AG04450 (cell line): ENCODE results near the gene ATXN1. TPM values are rescaled to one million over a fixed set of nuclear protein-coding genes. Genes with fewer than 3 reads are reported as not detected.

Experiments
- CTCF ChIA-PET: fragments of 300-600, 350-600 bp; formaldehyde crosslinking; extraction: SDS; loops from one replicate; lab custom pipeline; 2022; ENCODE audit warnings: antibody characterized with exemption, inconsistent platforms; lab: Charles Lee
- POLR2A ChIA-PET: fragments of 350-600 bp; formaldehyde crosslinking; extraction: SDS; loops from one replicate; lab custom pipeline; 2021; ENCODE audit warnings: antibody characterized with exemption, inconsistent platforms; lab: Yijun Ruan, JAX
- DNase-seq: peaks from one replicate; pipeline ENCODE4 v3.0.0-alpha.2; 2011; ENCODE audit warnings: low read depth, low spot score
- H3K27ac ChIP-seq: one replicate; pipeline ENCODE4 v1.5.1; 2012; ENCODE audit warnings: low read depth, low read length, control low read depth
- H3K27me3 ChIP-seq: one replicate; pipeline ENCODE4 v1.6.0; 2012; ENCODE audit warnings: low read length; ENCODE audit not compliant: control insufficient read depth, insufficient read depth
- H3K4me3 ChIP-seq: 2 replicates; pipeline ENCODE4 v1.5.1; 2011; ENCODE audit warnings: mild to moderate bottlenecking, low read depth, low read length, control low read depth
- H3K9me3 ChIP-seq: 2 replicates; pipeline ENCODE4 v1.5.1; 2012; ENCODE audit warnings: low read length; ENCODE audit not compliant: control insufficient read depth, insufficient read depth
- CTCF ChIP-seq: IDR thresholded peaks from 2 replicates; pipeline ENCODE4 v1.5.1; 2011; ENCODE audit warnings: low read depth, low read length, control low read depth, inconsistent platforms
- polyA plus RNA-seq: library from polyadenylated mRNA; depleted of rRNA; stranded (reverse); fragments of >200 nt; gene quantifications from 2 replicates; pipeline ENCODE4 v1.2.3, GENCODE V29; 2011

The ATXN1 gene
- polyA plus RNA-seq, 1 experiment = 12.6 TPM

- Histone ChIP-seq H3K27me3 (no peaks in the 10 kb centered on the region), H3K4me3 (no peak overlapping the region), H3K9me3 (no peaks in the 10 kb centered on the region), H3K27ac (no peak overlapping the region)
- no peak for TF ChIP-seq CTCF
- POLR2A ChIA-PET = interaction anchor here (0.5 kb wide), 1 partner anchor 41 kb away, joined by 3 read pairs; no protein-coding TSS in a partner anchor
- CTCF ChIA-PET = interaction anchor here (0.6 kb wide), 1 partner anchor 45 kb away, joined by 3 read pairs; no protein-coding TSS in a partner anchor
- no peak for DNase-seq
These were observed 42.9 kb downstream of the ATXN1 start for GRCh38 chr6:16718356-16718755.

- H3K4me3 ChIP-seq = no peak overlapping the region
- H3K9me3 ChIP-seq = no peaks in the 10 kb centered on the region
- H3K27ac ChIP-seq = no peak overlapping the region
- POLR2A ChIA-PET = no interaction called here
- no peaks in the 10 kb centered on the region for H3K27me3 ChIP-seq
- CTCF ChIA-PET = no interaction called here
- TF ChIP-seq CTCF = no peak
- no peak for DNase-seq
These were observed 43.9 kb downstream of the ATXN1 start for GRCh38 chr6:16717275-16717942.

- CTCF ChIA-PET = interaction anchor here (0.9 to 1.1 kb wide), 2 partner anchors 47 to 383 kb away, joined by 3 to 4 read pairs; no protein-coding TSS in a partner anchor
- DNase-seq = no peak
- no peak for TF ChIP-seq CTCF
- Histone ChIP-seq H3K9me3 (no peaks in the 10 kb centered on the region), H3K27me3 (no peaks in the 10 kb centered on the region), H3K27ac (no peak overlapping the region), H3K4me3 (no peak overlapping the region)
- POLR2A ChIA-PET = no interaction called here
These were observed 44.9 kb downstream of the ATXN1 start for GRCh38 chr6:16716321-16716858.

GRCh38 chr6:16713597-16713996 is 47.7 kb downstream of the ATXN1 start:
- ChIA-PET POLR2A (no interaction called here), CTCF (interaction anchor here (0.6 to 1.4 kb wide), 5 partner anchors 8 to 42 kb away, joined by 3 to 6 read pairs (median 3); no protein-coding TSS in a partner anchor)
- no peak for DNase-seq
- Histone ChIP-seq H3K9me3 (no peaks in the 10 kb centered on the region), H3K27ac (peak overlapping the region; percentile 88), H3K27me3 (no peaks in the 10 kb centered on the region), H3K4me3 (no peak overlapping the region)
- TF ChIP-seq CTCF = no peak

GRCh38 chr6:16712931-16713484 is 48.3 kb downstream of the ATXN1 start:
- H3K4me3 ChIP-seq = peak overlapping the region; percentile 21
- no peaks in the 10 kb centered on the region for H3K9me3 ChIP-seq
- peak overlapping the region; percentile 88 for H3K27ac ChIP-seq
- peak; percentile 51 for TF ChIP-seq CTCF
- H3K27me3 ChIP-seq = no peaks in the 10 kb centered on the region
- ChIA-PET POLR2A (interaction anchor here (0.8 to 1.1 kb wide), 2 partner anchors 11 to 14 kb away, joined by 4 to 7 read pairs; no protein-coding TSS in a partner anchor), CTCF (interaction anchor here (0.6 to 1.4 kb wide), 6 partner anchors 9 to 42 kb away, joined by 3 to 6 read pairs (median 3); no protein-coding TSS in a partner anchor)
- DNase-seq = peak; percentile 66
